Left renal pelvis (tissue), 4 donors: ENCODE data around the gene FBXO17. TPM values are rescaled to one million over a fixed set of nuclear protein-coding genes. Genes with fewer than 3 reads are reported as not detected.
"Not testable (repeated sequence)": the region's sequence is repeated elsewhere in the genome, so short reads cannot be mapped to it uniquely, and the experiment has no call there.

Experiments used
- DNase-seq, 4 donors: peaks; one replicate each; pipeline ENCODE4 v3.0.0-alpha.2; 2013; ENCODE audit warnings: low read depth in 4 of 4, low spot score in 3 of 4
- polyA plus RNA-seq, 4 donors: library from polyadenylated mRNA; unstranded; fragments of 120-200 nt; gene quantifications; one replicate each; pipeline ENCODE4 v1.2.1, GENCODE V29; 2013; ENCODE audit not compliant: insufficient read length in 4 of 4

FBXO17 gene
- polyA plus RNA-seq, 4 donors, result 40.2 to 86.3 (median 60.3) TPM

- DNase-seq, result no peak
Measured at GRCh38 chr19:38945562-38946228, 29.8 kb downstream of the FBXO17 start.

- DNase-seq, result no peak
Measured at GRCh38 chr19:38944981-38945506, 30.5 kb downstream of the FBXO17 start.

GRCh38 chr19:38942471-38943181 lies 32.9 kb downstream of the FBXO17 start:
- no peak for DNase-seq

GRCh38 chr19:38941979-38942378 lies 33.6 kb downstream of the FBXO17 start:
- no peak for DNase-seq

- not testable (repeated sequence) for DNase-seq
Measured at GRCh38 chr19:38941466-38941865, 34.1 kb downstream of the FBXO17 start.

- no peak for DNase-seq
Measured at GRCh38 chr19:38939957-38940356, 35.6 kb downstream of the FBXO17 start.

- no peak for DNase-seq
Measured at GRCh38 chr19:38933544-38933943, 42.0 kb downstream of the FBXO17 start.

- DNase-seq, result no peak
Measured at GRCh38 chr19:38932425-38933179, 42.9 kb downstream of the FBXO17 start.

- DNase-seq, result no peak
Measured at GRCh38 chr19:38931521-38931793, 44.1 kb downstream of the FBXO17 start.

GRCh38 chr19:38930776-38931520 lies 44.6 kb downstream of the FBXO17 start, which contains the start of gene MRPS12:
MRPS12 (plus strand) TSS chr19:38930944; CDS start chr19:38931295, 351 bp downstream.
- peak; percentile 99 for DNase-seq

GRCh38 chr19:38929929-38930775 lies 45.4 kb downstream of the FBXO17 start, which contains the start of gene SARS2:
SARS2 (minus strand) TSS chr19:38930763; CDS start chr19:38930736, 27 bp downstream.
- DNase-seq, result peak; percentile 29 to 88 (median 86)

GRCh38 chr19:38928391-38929001 lies 47.0 kb downstream of the FBXO17 start:
- DNase-seq, result no peak

GRCh38 chr19:38924388-38924787 lies 51.2 kb downstream of the FBXO17 start:
- no peak for DNase-seq

GRCh38 chr19:38922482-38922881 lies 53.1 kb downstream of the FBXO17 start:
- no peak for DNase-seq

GRCh38 chr19:38921420-38922274 lies 53.9 kb downstream of the FBXO17 start:
- DNase-seq, result no peak

- no peak for DNase-seq
Measured at GRCh38 chr19:38920602-38921419, 54.7 kb downstream of the FBXO17 start.

GRCh38 chr19:38919837-38920601 lies 55.5 kb downstream of the FBXO17 start:
- DNase-seq, result no peak
